ENCODE data around the gene LRP10. TPM values are rescaled to one million over a fixed set of nuclear protein-coding genes. Genes with fewer than 3 reads are reported as not detected.

Gene LRP10
- total RNA-seq, 4 donors from 2014 or later: 97.8 to 170 (median 157) TPM

DNA sequence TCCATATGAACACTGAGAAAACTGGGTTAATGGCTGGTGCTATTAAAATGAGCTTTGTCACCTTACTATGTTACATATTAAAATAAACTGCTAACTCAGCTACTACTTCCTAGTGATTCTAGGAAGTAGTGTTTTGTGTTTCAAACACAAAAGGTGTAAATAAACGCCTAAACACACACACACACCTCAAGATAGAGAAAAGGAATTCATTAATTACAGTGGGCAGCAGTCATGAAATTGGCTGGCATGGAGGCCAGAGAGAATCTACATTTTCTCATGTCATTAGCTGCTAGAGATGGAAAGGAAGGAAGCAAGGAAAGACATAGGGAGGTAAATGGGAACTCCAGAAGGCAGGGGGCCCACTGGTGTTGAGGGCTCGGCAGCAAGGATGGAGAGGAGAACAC lies 58.4 kb downstream of the LRP10 start:
- 4% methylated on average over 2 of the region's 2 CpGs for WGBS
- TF ChIP-seq, protein P1, sequence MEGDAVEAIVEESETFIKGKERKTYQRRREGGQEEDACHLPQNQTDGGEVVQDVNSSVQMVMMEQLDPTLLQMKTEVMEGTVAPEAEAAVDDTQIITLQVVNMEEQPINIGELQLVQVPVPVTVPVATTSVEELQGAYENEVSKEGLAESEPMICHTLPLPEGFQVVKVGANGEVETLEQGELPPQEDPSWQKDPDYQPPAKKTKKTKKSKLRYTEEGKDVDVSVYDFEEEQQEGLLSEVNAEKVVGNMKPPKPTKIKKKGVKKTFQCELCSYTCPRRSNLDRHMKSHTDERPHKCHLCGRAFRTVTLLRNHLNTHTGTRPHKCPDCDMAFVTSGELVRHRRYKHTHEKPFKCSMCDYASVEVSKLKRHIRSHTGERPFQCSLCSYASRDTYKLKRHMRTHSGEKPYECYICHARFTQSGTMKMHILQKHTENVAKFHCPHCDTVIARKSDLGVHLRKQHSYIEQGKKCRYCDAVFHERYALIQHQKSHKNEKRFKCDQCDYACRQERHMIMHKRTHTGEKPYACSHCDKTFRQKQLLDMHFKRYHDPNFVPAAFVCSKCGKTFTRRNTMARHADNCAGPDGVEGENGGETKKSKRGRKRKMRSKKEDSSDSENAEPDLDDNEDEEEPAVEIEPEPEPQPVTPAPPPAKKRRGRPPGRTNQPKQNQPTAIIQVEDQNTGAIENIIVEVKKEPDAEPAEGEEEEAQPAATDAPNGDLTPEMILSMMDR (IDR thresholded peaks at IDR 0.05): no peak
- TF ChIP-seq EP300 (IDR thresholded peaks at IDR 0.05) (no peak), POLR2A (IDR thresholded peaks at IDR 0.05) (no peak), POLR2AphosphoS5 (IDR thresholded peaks at IDR 0.05) (no peak)
- DNase-seq (ENCODE audit: low spot score in 2 of 2): no peak
- Histone ChIP-seq H3K27ac (peak overlapping the region; percentile 87), H3K27me3 (no peaks in the 10 kb centered on the region), H3K4me3 (peak overlapping the region; percentile 65), H3K36me3 (peaks cover 16% of the 10 kb centered on the region), H3K9me3 (no peaks in the 10 kb centered on the region), H3K4me1 (peaks cover 16% of the 10 kb centered on the region)

Other genes starting within 250 kb of the LRP10 start
- not detected for gene OR6J1, start 227.4 kb upstream of the LRP10 start, total RNA-seq
- gene OXA1L, start 105.1 kb upstream of the LRP10 start, total RNA-seq: 100 to 1,000 TPM in 2 of 4 donors, 10 to 100 TPM in 2; 75.7 to 107 (median 91.8) TPM
- 1 to 10 TPM; 1.8 to 3.8 (median 2.9) TPM for gene SLC7A7, start 56.3 kb upstream of the LRP10 start, total RNA-seq
- gene MRPL52, start 41.9 kb upstream of the LRP10 start, total RNA-seq: 10 to 100 TPM; 35.5 to 84.5 (median 74.2) TPM
- 100 to 1,000 TPM; 106 to 161 (median 128) TPM for gene MMP14, start 35.2 kb upstream of the LRP10 start, total RNA-seq
- gene REM2, start 11.5 kb downstream of the LRP10 start, total RNA-seq: 1 to 10 TPM in 2 of 4 donors, under 1 TPM in 2; 0.89 to 5.4 (median 1.2) TPM
- 100 to 1,000 TPM in 1 of 4 donors, 10 to 100 TPM in 3; 64.5 to 104 (median 93.0) TPM for gene RBM23, start 47.4 kb downstream of the LRP10 start, total RNA-seq
- gene PRMT5, start 57.6 kb downstream of the LRP10 start, total RNA-seq: 10 to 100 TPM; 44.0 to 58.4 (median 50.3) TPM
- 100 to 1,000 TPM in 2 of 4 donors, 10 to 100 TPM in 2; 43.1 to 119 (median 96.3) TPM for gene HAUS4, start 85.3 kb downstream of the LRP10 start, total RNA-seq
- 100 to 1,000 TPM in 1 of 4 donors, 10 to 100 TPM in 3; 66.0 to 120 (median 79.2) TPM for gene AJUBA, start 110.8 kb downstream of the LRP10 start, total RNA-seq
- 10 to 100 TPM; 19.1 to 32.9 (median 24.3) TPM for gene C14orf93, start 138.4 kb downstream of the LRP10 start, total RNA-seq
- gene PSMB5, start 163.2 kb downstream of the LRP10 start, total RNA-seq: 100 to 1,000 TPM in 3 of 4 donors, 10 to 100 TPM in 1; 59.7 to 167 (median 135) TPM
- gene PSMB11, start 170.5 kb downstream of the LRP10 start, total RNA-seq: not detected
- 1 to 10 TPM; 3.4 to 8.4 (median 5.7) TPM for gene CDH24, start 185.8 kb downstream of the LRP10 start, total RNA-seq
- 100 to 1,000 TPM in 2 of 4 donors, 10 to 100 TPM in 2; 78.7 to 217 (median 103) TPM for gene ACIN1, start 223.4 kb downstream of the LRP10 start, total RNA-seq
- 10 to 100 TPM; 10.1 to 22.7 (median 18.6) TPM for gene C14orf119, start 223.8 kb downstream of the LRP10 start, total RNA-seq
- gene CIROP, start 233.2 kb downstream of the LRP10 start, total RNA-seq: not detected
- gene CEBPE, start 247.5 kb downstream of the LRP10 start, total RNA-seq: not detected